Activated T-cell treated with anti-CD3 and anti-CD28 coated beads for 48 hours (primary cell): ENCODE measurements around the gene CLPTM1.
"Not testable (repeated sequence)": the region's sequence is repeated elsewhere in the genome, so short reads cannot be mapped to it uniquely, and the experiment has no call there.

ENCODE experiments used
- DNase-seq: peaks from one replicate; pipeline ENCODE4 v3.0.0-alpha.2; 2020; ENCODE audit warnings: low read depth

The CLPTM1 gene, protein sequence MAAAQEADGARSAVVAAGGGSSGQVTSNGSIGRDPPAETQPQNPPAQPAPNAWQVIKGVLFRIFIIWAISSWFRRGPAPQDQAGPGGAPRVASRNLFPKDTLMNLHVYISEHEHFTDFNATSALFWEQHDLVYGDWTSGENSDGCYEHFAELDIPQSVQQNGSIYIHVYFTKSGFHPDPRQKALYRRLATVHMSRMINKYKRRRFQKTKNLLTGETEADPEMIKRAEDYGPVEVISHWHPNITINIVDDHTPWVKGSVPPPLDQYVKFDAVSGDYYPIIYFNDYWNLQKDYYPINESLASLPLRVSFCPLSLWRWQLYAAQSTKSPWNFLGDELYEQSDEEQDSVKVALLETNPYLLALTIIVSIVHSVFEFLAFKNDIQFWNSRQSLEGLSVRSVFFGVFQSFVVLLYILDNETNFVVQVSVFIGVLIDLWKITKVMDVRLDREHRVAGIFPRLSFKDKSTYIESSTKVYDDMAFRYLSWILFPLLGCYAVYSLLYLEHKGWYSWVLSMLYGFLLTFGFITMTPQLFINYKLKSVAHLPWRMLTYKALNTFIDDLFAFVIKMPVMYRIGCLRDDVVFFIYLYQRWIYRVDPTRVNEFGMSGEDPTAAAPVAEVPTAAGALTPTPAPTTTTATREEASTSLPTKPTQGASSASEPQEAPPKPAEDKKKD

DNA sequence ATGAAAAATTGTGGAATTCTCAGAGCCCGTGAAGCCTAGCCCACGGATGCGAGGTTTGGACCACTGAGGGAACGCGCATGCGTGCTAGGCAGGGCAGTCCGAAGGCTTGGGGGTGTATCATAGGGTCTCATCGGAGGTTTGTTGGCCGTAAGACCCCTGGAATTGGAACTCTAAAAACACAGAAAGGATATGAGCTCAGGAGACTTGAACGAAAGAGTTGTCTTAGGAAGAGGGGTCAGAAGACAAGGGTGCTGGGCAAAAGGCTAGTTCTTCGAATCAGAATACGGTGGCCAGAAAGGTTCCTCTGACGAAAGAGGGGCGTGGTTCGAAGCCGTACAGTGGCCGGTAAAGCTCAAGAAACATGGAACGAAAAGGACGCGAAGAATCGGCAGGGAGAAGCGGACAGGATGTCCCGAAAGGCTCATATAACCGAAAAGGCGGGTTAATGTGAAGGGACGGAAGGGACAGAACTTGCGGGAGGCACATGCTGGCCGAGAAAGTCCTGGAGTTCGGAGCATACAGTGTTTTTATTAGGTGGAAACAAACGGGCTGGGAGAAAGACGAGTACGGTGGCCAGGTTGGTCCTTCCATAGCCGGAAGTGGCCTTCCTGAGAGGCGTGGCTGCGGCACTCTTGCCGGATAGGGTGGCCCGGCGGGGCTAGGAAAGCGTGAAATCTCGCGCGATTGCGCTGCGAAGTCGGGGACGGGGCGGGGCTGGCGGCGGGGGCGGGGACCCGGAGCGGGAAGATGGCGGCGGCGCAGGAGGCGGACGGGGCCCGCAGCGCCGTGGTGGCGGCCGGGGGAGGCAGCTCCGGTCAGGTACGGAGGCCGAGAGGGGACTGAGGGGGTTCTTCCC lies at the start of gene CLPTM1:
Gene CLPTM1, plus strand, starts transcription at position 732 of the 856 bp plus-strand sequence. Its CDS starts 16 bp downstream, at position 748.
- peak; percentile 96 for DNase-seq

DNA sequence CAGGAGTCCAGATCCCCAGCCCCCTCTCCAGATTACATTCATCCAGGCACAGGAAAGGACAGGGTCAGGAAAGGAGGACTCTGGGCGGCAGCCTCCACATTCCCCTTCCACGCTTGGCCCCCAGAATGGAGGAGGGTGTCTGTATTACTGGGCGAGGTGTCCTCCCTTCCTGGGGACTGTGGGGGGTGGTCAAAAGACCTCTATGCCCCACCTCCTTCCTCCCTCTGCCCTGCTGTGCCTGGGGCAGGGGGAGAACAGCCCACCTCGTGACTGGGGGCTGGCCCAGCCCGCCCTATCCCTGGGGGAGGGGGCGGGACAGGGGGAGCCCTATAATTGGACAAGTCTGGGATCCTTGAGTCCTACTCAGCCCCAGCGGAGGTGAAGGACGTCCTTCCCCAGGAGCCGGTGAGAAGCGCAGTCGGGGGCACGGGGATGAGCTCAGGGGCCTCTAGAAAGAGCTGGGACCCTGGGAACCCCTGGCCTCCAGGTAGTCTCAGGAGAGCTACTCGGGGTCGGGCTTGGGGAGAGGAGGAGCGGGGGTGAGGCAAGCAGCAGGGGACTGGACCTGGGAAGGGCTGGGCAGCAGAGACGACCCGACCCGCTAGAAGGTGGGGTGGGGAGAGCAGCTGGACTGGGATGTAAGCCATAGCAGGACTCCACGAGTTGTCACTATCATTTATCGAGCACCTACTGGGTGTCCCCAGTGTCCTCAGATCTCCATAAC lies 49.6 kb upstream of the CLPTM1 start, which contains the start of gene APOE:
Gene APOE, plus strand, starts transcription at position 360 of the 724 bp plus-strand sequence. CDS start 829 bp downstream, outside the sequence.
- DNase-seq: no peak

DNA sequence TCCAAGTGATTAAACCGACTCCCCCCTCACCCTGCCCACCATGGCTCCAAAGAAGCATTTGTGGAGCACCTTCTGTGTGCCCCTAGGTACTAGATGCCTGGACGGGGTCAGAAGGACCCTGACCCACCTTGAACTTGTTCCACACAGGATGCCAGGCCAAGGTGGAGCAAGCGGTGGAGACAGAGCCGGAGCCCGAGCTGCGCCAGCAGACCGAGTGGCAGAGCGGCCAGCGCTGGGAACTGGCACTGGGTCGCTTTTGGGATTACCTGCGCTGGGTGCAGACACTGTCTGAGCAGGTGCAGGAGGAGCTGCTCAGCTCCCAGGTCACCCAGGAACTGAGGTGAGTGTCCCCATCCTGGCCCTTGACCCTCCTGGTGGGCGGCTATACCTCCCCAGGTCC lies 47.6 kb upstream of the CLPTM1 start:
- no peak for DNase-seq

DNA sequence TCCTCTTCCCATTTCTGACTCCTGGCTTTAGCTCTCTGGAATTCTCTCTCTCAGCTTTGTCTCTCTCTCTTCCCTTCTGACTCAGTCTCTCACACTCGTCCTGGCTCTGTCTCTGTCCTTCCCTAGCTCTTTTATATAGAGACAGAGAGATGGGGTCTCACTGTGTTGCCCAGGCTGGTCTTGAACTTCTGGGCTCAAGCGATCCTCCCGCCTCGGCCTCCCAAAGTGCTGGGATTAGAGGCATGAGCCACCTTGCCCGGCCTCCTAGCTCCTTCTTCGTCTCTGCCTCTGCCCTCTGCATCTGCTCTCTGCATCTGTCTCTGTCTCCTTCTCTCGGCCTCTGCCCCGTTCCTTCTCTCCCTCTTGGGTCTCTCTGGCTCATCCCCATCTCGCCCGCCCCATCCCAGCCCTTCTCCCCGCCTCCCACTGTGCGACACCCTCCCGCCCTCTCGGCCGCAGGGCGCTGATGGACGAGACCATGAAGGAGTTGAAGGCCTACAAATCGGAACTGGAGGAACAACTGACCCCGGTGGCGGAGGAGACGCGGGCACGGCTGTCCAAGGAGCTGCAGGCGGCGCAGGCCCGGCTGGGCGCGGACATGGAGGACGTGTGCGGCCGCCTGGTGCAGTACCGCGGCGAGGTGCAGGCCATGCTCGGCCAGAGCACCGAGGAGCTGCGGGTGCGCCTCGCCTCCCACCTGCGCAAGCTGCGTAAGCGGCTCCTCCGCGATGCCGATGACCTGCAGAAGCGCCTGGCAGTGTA lies 46.9 kb upstream of the CLPTM1 start:
- no peak for DNase-seq

DNA sequence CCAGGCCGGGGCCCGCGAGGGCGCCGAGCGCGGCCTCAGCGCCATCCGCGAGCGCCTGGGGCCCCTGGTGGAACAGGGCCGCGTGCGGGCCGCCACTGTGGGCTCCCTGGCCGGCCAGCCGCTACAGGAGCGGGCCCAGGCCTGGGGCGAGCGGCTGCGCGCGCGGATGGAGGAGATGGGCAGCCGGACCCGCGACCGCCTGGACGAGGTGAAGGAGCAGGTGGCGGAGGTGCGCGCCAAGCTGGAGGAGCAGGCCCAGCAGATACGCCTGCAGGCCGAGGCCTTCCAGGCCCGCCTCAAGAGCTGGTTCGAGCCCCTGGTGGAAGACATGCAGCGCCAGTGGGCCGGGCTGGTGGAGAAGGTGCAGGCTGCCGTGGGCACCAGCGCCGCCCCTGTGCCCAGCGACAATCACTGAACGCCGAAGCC lies 46.3 kb upstream of the CLPTM1 start:
- no peak for DNase-seq

DNA sequence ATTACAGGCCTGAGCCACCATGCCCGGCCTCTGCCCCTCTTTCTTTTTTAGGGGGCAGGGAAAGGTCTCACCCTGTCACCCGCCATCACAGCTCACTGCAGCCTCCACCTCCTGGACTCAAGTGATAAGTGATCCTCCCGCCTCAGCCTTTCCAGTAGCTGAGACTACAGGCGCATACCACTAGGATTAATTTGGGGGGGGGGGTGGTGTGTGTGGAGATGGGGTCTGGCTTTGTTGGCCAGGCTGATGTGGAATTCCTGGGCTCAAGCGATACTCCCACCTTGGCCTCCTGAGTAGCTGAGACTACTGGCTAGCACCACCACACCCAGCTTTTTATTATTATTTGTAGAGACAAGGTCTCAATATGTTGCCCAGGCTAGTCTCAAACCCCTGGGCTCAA lies 45.4 kb upstream of the CLPTM1 start:
- DNase-seq: no peak

DNA sequence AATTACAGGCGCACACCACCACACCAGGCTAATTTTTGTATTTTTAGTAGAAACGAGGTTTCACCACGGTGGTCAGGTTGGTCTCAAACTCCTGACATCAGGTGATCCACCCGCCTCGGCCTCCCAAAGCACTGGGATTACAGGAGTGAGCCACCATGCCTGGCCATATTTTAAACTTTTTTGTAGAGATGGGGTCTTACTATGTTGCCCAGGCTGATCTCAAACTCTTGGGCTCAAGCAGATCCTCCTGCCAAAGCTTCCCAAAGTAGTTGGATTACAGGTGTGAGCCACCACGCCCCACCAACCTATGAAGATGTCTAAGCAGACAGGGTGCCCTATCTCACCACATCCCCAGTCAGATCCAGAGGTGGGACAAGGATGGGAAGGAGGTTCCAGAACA lies 43.3 kb upstream of the CLPTM1 start:
- not testable (repeated sequence) for DNase-seq

DNA sequence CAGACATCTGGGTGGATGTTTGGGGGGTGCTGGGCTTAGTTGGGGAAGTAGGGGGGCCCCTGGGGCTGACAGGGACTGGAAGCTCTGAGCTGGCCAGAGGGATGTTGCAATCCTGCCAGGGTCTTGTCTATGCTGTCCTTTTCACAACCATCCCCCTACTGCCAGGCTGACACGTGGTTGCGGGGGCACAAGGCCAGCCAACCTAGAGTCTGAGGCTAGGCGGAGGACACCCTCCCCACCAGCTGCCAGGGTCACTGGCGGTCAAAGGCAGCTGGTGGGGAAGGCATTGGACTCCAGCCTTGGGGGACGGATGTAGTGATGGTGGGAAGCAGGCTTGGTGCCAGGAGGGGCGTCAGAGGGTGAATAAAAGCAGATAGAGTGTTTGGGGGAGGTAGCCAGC lies 42.3 kb upstream of the CLPTM1 start:
- no peak for DNase-seq

DNA sequence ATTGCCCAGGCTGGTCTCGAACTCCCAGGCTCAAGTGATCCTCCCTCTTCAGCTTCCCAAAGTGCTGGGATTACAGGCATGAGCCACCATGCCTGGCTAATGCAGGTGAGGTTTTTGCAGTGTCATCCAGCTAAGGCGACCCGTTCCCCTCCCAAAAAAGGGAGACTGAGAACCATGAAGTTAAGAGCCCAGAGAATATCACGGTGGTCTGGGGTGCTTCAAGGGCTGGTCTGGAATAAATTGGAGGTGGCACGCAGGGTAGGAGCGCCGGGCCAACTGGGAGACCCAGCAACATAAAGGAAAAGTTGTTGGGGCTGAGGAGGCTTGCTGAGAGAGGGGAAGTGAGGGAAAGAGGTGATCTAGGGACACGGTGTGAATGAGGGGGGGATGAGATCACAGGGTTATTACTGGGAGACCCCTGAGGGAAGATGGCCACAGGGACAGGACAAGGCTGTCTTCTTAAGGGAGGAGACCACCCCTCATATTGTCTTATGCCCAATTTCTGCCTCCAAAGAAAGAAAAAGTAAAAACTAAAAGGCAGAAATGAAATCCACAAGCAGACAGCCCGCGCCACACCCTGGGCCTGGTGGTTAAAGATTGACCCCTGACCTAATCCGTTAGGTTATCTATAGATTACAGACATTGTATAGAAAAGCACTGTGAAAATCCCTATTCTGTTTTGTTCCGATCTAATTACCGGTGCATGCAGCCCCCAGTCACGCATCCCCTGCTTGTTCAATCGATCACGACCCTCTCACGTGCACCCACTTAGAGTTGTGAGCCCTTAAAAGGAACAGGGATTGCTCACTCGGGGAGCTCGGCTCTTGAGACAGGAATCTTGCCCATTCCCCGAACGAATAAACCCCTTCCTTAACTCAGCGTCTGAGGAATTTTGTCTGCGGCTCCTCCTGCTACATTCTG lies 41.4 kb upstream of the CLPTM1 start:
- not testable (repeated sequence) for DNase-seq

DNA sequence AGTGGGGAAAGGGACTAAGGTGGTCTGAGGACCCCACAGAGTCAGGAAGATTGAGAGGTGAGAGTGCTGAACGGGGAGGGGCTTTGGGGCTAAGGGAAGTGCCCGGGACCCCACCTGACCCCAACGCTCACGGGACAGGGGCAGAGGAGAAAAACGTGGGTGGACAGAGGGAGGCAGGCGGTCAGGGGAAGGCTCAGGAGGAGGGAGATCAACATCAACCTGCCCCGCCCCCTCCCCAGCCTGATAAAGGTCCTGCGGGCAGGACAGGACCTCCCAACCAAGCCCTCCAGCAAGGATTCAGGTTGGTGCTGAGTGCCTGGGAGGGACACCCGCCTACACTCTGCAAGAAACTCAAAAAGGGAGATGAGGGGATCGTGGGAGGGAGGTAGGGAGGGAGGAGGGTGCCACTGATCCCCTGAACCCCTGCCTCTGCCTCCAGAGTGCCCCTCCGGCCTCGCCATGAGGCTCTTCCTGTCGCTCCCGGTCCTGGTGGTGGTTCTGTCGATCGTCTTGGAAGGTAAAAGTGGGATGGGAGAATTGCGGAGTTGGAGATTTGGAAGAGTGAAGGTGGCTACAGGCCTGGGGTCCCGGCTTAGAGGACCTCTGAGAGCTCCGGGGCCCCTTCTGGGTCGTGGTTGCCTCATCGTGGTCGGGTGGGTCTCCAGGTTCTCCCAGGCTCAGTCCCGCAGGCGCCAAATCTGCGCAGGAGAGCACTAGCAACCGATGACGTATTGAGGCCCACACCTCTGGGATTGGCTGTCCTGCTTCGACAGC lies 40.6 kb upstream of the CLPTM1 start, which contains the start of gene APOC1:
Gene APOC1, plus strand, starts transcription at position 176 of the 774 bp plus-strand sequence. Its CDS starts 284 bp downstream, at position 460.
- peak; percentile 74 for DNase-seq

DNA sequence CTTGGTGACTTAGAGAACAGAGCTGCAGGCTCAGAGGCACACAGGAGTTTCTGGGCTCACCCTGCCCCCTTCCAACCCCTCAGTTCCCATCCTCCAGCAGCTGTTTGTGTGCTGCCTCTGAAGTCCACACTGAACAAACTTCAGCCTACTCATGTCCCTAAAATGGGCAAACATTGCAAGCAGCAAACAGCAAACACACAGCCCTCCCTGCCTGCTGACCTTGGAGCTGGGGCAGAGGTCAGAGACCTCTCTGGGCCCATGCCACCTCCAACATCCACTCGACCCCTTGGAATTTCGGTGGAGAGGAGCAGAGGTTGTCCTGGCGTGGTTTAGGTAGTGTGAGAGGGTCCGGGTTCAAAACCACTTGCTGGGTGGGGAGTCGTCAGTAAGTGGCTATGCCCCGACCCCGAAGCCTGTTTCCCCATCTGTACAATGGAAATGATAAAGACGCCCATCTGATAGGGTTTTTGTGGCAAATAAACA lies 30.9 kb upstream of the CLPTM1 start:
- DNase-seq: no peak

DNA sequence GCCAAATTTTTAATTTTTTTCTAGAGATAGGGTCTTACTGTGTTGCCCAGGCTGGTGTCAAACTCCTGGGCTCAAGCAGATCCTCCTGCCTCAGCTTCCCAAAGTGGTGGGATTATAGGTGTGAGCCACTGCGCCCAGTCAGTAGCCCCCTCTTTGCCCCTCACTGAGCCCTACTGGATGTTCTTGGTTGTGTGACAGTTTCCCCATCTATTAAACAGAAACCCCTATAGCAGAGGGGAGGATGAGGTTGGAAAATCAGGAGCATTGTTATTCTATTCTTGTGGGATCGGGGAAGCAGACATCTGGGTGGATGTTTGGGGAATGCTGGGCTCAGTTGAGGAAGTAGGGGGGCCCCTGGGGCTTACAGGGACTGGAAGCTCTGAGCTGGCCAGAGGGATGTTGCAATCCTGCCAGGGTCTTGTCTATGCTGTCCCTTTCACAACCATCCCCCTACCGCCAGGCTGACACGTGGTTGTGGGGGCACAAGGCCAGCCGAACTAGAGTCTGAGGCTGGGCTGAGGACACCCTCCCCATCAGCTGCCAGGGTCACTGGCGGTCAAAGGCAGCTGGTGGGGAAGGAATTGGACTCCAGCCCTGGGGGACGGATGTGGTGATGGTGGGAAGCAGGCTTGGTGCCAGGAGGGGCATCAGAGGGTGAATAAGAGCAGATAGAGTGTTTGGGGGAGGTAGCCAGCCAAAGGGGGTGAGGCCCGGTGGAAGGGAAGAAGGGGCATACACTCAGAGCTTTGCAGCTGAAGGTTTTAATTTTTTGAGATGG lies 29.9 kb upstream of the CLPTM1 start:
- DNase-seq: no peak

DNA sequence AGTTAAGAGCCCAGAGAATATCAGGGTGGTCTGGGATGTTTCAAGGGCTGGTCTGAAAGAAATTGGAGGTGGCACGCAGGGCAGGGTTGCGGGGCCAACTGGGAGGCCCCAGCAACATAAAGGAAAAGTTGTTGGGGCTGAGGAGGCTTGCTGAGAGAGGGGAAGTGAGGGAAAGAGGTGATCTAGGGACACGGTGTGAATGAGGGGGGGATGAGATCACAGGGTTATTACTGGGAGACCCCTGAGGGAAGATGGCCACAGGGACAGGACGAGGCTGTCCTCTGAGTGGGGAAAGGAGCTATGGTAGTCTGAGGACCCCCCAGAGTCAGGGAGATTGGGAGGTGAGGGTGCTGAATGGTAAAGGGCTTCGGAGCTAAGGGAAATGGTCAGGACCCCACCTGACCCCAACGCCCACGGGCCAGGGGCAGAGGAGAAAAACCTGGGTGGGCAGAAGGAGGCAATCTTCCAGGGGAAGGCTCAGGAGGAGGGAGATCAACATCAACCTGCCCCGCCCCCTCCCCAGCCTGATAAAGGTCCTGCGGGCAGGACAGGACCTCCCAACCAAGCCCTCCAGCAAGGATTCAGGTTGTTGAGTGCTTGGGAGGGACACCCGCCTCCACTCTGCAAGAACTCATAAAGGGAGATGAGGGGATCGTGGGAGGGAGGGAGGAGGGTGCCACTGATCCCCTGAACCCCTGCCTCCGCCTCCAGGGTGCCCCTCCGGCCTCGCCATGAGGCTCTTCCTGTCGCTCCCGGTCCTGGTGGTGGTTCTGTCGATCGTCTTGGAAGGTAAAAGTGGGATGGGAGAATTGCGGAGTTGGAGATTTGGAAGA lies 28.7 kb upstream of the CLPTM1 start:
- DNase-seq: not testable (repeated sequence)

DNA sequence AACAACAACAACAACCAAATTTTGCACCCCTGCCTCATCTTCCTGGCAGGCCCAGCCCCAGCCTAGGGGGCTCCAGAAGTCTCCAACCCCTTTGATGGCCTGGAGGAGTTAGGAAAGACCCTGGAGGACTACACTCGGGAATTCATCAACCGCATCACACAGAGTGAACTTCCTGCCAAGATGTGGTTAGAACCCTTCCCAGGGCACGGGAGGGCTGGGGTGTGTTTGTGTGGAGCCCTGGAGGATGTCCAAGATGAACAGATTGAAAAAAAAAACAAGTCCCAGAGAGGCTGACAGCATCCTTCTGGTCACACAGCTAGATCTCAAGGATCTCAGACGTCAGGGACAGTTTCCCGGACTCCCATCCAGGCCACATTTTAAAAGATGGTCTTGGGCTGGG lies 27.4 kb upstream of the CLPTM1 start:
- DNase-seq: no peak

DNA sequence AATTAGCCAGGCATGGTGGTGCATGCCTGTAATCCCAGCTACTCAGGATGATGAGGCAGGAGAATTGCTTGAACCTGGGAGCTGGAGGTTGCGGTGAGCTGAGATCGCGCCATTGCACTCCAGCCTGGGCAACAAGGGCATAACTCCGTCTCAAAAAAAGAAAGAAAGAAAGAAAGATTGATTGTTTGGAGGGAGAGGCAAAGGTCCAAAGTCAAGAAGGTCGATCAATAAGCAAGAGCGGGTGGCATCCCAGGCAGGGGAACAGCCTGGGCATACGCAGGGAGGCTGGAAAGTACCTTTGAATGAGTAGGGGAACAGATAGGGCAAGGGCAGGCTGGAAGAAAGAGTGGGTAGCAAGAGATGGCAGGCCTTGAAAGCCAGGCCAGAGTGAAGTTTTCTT lies 25.1 kb upstream of the CLPTM1 start:
- no peak for DNase-seq

DNA sequence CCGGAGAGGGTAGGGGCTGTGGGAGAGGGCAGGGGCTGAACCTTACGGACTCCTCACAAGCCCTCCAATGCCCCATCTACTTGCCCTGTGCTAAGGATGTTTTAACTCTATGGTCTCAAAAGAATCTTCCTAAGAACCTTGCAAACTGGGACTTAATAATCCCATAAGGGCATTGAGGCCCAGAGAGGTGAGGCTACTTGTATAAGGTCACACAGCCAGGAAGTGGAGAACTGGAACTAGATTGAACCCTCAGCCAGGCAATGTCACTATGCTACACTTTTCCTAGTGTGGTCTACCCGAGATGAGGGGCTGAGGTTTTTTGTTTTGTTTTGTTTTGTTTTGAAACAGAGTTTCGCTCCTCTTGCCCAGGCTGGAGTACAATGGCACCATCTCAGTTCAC lies 23.6 kb upstream of the CLPTM1 start:
- no peak for DNase-seq

DNA sequence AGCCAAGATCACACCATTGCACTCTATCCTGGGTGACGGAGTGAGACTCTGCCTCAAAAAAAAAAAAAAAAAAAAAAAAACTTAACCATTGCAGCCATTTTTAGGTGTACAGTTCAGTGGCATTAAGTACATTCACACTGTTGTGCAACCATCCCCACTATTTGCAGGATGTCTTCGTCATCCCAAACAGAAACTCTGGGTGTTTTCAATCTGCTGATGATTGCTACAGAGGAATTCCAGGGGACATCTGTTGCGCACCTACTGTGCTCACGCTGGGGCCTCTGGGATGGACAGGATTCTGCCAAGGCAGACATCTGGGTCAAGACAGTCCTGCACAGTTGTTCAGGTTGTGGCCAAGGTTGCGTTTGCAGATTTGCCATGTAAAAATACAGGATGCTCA lies 15.5 kb upstream of the CLPTM1 start:
- DNase-seq: no peak
